ENCODE data around the gene LMO7.
"Not testable (repeated sequence)": the region's sequence is repeated elsewhere in the genome, so short reads cannot be mapped to it uniquely, and the experiment has no call there.

The LMO7 gene

GRCh38 chr13:75699062-75699461 lies 62.9 kb downstream of the LMO7 start:
- no peak for DNase-seq (ENCODE audit: low read depth, low spot score)

- not testable (repeated sequence) for DNase-seq (ENCODE audit: low read depth, low spot score)
Observed at GRCh38 chr13:75699717-75700116, 63.6 kb downstream of the LMO7 start.

DNA sequence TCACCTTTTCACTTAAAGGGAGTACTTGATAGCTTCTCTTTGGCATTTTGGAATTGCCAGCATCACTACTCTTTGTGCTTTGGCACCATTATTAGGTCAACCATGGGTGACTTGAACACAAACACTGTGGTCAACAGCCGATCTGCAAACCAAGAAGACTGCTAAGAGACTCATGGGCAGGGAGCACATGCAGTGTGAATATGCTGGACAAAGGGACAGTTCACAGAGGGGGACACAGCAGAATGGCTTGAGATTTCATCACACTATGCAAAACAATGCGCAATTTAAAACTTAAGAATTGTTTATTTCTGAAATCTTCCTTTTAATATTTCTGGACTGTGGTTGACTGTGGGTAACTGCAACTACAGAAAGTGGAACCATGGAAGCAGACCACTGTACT lies 64.4 kb downstream of the LMO7 start:
- DNase-seq (ENCODE audit: low read depth, low spot score) = no peak

- no peak for DNase-seq (ENCODE audit: low read depth, low spot score)
Observed at GRCh38 chr13:75702476-75702875, 66.3 kb downstream of the LMO7 start.

- DNase-seq (ENCODE audit: low read depth, low spot score) = no peak
Observed at GRCh38 chr13:75703769-75704168, 67.6 kb downstream of the LMO7 start.

- DNase-seq (ENCODE audit: low read depth, low spot score) = no peak
Observed at GRCh38 chr13:75704194-75704926, 68.2 kb downstream of the LMO7 start.

- no peak for DNase-seq (ENCODE audit: low read depth, low spot score)
Observed at GRCh38 chr13:75704927-75705288, 68.8 kb downstream of the LMO7 start.

DNA sequence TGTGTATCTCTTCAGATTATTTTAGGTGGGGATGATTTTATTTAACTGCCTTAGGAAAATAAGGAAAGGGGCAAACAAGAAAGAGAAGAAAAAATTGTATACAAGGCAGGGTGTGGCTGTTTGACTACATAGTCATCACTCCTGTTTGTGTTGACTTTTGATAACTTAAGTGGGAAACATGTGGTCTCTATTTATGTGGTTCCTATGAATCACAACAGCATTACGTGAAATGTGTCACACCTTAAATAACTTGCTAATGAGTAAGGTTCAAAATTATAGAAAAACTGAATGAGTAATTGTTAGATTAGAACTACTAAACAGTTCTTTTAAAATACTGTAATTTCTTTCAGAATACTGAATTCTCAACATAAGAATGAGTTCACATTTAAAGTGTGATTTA lies 69.3 kb downstream of the LMO7 start:
- DNase-seq (ENCODE audit: low read depth, low spot score) = no peak

DNA sequence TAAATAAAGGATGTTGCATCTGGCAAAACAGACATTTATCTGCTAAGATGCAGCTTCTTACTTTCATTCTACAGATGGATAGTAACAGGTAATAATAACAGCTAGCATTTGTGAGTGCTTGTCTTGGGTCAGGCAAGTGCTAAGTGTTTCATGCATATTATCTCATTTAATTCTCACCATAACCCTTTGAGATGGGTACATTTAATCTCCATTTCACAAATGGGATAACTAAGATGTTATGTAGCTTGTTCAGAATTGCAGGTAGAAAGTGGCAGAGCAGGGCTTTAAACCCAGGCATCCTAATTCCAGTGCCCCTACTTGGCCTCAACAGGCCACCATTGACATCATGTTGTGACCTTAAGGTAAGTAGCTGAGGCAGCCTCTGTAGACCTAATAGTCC lies 69.8 kb downstream of the LMO7 start:
- DNase-seq (ENCODE audit: low read depth, low spot score) = no peak

DNA sequence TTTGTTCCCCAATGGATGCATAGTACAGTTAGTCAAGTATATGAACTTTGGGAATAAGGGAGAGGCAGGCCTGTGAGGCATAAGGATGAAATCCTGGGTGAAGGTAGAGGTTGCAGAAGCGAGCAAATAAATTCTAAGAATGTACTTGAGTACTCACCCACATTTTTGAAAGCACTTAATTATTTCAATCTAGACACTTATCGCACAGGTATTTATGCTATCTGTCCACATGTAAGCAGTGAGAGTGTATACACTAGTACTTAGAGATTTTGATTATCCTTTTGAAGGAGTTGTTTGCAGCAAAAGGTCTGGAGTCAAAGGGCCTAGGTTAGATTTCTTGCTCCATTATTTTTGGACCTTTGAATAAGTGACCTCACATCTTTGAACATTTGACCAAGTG lies 77.7 kb downstream of the LMO7 start:
- no peak for DNase-seq (ENCODE audit: low read depth, low spot score)

DNA sequence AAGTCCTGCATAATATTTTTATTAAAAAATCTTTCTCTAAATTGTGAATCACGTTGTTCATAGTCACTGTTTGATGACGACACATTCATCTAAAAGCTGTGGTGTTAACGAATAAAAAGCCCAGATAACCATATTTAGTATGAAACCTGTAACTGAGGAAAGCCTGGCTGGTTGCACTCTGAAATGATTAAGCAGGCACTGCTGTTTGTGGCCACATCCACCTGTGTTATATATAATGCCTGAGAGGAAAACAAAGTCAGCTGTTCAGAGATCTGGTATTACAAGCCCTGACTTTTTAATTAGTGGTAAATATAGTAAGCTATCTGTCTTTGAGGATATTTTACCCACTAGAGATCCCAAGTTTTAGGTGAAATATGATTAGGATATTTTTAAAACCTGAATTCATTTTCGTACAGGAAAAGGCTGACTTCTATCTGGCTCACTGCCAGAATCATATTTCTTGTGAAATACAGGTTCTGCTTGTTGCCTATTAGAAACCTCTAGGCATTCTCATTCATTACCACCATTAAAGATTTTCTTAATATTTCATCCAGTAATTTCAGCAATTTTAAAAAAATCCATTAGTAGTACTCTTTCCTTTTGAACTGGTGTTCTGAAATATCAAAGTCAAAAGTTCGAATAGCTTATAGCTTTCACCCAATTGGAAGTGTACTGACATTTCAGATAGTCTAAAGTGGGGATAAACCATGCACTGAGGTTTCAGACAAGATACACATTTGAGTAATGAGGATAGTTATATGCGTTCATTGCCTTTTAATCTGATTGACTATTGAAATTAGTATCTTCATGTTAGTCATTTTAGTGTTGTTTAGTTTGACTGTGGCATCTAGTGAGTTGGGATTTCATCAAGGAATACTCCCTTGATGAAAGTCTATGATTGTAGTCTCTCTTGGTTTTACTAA lies 79.7 kb downstream of the LMO7 start:
- DNase-seq (ENCODE audit: low read depth, low spot score) = no peak

DNA sequence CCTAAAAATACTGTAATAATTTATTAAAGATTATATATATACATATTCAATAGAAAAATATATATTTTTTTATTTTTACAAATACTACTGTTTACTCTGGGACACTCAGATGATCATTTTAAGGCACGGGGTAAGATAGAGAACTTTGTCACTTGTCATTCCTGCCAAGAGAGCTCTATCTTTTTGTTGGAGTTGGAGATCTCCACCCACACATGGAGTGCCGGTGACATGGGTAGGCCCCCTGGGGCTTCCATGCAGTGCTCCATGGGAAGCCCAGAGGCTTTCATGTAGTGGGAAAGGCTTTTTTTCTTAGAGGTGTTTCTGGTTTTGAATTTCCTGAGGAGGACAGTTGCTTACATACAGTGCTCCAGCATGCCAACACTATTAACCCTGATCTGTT lies 81.4 kb downstream of the LMO7 start:
- no peak for DNase-seq (ENCODE audit: low read depth, low spot score)

DNA sequence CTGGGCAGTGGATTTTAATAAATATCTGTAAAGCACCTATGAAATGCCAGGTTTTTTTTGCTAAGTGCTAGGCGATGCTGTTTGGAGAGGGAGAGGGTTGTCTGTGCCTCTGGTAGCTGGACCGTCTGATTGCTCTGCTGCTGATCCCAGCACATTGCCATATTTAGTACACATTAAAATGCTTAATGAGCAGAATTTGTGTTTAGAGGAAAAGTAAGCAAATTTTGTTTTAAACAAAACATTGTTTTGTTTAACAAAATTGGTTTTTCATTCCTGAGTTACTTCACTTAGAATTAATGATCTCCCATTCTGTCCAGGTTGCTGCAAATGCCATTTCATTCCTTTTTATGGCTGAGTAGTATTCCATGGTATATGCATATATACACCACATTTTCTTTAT lies 85.2 kb downstream of the LMO7 start:
- no peak for DNase-seq (ENCODE audit: low read depth, low spot score)

DNA sequence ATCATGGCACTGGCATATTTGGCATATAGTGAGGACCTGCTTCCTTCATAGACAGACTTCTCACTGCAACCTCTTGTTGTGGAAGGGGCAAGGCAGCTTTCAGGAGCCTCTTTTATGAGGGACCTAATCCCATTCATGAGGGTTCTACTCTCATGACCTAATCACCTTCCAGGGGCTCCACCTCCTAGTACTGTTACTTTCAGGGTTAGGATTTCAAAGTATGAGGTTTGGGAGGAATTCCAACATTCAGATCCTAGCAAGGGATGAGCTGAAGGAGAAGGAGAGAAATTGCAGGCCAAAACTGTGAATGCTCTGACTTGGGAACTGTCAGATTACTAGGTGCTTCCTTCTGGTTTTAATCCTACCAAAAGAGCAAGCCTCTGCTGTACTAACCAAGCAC lies 87.8 kb downstream of the LMO7 start:
- no peak for DNase-seq (ENCODE audit: low read depth, low spot score)

DNA sequence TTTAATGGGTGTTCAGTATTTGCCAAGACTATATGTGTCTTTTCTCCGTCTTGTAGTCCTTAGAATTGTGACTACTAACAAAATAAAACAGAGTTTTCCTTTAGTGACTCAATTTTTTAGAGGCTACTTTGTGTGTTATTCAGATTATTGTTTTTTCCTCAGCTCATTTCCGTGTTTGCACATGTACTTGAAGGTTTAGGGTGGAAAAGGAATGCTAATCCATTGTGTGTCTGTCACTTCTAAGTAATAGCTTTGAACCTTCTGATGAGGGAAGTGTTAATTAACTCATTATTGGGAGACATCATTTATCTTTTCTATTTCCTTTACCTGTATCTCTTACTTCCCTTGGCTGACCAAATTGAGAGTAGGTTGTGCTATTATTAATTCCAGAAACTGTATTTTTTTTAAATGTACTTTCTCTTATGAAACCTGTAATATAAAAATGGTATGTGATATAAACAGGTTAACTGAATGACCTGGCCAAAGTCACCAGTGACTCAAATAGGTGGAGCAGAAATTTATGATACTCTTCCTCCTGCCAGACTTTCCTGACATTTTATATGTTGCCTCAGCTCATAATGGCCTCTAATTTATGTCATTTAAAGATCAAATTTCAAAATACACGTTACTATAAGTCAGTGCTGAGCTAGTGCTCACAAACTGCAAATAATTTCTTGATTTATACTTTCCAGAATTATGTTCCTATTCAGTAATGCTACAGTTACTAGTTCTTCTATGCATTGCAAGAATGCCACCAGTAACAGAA lies 88.8 kb downstream of the LMO7 start:
- no peak for DNase-seq (ENCODE audit: low read depth, low spot score)

GRCh38 chr13:75725736-75726135 lies 89.6 kb downstream of the LMO7 start:
- no peak for DNase-seq (ENCODE audit: low read depth, low spot score)

DNA sequence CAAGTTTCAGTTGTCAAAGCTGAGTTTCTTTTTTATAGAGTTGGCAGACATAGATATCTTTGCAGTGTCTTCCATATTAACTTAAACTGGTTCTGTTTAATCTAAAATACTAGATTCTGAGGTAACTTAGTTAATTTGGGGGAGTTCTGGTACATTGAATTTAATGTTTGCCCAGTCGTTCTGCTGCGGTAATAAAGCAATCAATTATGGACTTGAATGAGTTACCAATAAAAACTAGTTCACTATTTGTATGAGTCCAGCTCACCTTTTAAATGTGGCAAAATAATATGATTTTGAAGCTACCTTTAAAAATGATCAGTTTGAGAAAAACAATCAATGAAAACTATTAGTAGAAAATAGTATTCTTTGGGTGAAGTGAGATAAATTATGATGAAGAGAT lies 90.2 kb downstream of the LMO7 start:
- no peak for DNase-seq (ENCODE audit: low read depth, low spot score)

DNA sequence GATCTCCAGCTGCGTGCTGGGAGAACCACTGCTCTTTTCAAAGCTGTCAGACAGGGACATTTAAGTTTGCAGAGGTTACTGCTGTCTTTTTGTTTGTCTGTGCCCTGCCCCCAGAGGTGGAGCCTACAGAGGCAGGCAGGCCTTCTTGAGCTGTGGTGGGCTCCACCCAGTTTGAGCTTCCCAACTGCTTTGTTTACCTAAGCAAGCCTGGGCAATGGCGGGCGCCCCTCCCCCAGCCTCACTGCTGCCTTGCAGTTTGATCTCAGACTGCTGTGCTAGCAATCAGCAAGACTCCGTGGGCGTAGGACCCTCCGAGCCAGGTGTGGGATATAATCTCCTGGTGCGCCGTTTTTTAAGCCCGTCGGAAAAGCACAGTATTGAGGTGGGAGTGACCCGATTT lies 97.0 kb downstream of the LMO7 start:
- DNase-seq (ENCODE audit: low read depth, low spot score) = not testable (repeated sequence)

DNA sequence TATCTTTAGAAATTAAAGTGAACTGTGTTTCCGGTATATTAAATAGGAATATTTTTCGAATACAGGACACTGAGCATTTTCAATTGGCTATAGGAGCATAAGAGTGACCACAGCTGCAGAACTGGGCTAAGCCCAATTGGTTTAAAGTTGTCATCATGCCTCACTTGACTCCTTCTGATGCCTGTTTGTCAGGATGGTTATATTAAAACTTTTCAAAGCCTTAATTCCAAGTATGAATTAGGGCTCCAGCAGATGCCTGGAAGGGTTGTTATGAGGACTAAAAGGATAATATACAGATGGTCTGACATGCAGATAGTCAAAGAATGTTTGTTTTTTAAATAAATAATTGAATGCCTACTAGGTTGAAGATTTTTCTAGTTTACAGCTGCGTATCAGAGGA lies 100.0 kb downstream of the LMO7 start:
- DNase-seq (ENCODE audit: low read depth, low spot score) = no peak

DNA sequence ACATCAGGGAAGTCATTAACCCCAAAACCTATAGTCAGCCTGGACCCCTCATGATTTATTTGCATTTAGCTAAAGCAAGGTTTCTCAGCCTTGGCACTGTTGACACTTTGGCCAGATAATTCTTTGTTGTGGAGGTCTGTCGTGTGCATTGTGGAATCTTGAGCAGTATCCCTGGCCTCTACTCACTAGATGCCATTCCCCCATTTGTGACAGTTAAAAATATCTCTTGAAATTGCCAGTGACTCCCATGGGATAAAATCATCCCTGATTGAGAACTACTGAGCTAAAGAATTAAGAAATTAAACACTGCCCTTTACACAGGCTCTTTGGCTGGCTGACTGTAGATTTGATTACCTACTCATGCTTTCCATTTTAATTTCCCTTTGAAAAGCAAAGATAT lies 102.7 kb downstream of the LMO7 start:
- no peak for DNase-seq (ENCODE audit: low read depth, low spot score)

GRCh38 chr13:75739244-75739868 lies 103.2 kb downstream of the LMO7 start:
- DNase-seq (ENCODE audit: low read depth, low spot score) = no peak

GRCh38 chr13:75740031-75740430 lies 103.9 kb downstream of the LMO7 start:
- no peak for DNase-seq (ENCODE audit: low read depth, low spot score)

Measured in brain pericyte (primary cell).